Ishikawa (cell line): ENCODE measurements around the gene MYO5C.
A peak's percentile ranks its signal among the peaks of the same experiment; 100 is the strongest.

Experiments
- CREB1 ChIP-seq: IDR thresholded peaks from 2 replicates; pipeline ENCODE4 v1.6.1; 2012; ENCODE audit warnings: low read depth
- EP300 ChIP-seq: IDR thresholded peaks from 2 replicates; pipeline ENCODE4 v1.6.1; 2012; ENCODE audit warnings: borderline replicate concordance
- NFIC ChIP-seq: IDR thresholded peaks from 2 replicates; pipeline ENCODE4 v1.6.1; 2012
- TAF1 ChIP-seq: IDR thresholded peaks from 2 replicates; pipeline ENCODE4 v1.6.1; 2012; ENCODE audit warnings: low read depth, mild to moderate bottlenecking
- TEAD4 ChIP-seq: IDR thresholded peaks from 2 replicates; pipeline ENCODE4 v1.6.1; 2012
- YY1 ChIP-seq: IDR thresholded peaks from 2 replicates; pipeline ENCODE4 v1.6.1; 2012; ENCODE audit warnings: low read depth
- TF ChIP-seq, protein P1 (sequence below): IDR thresholded peaks from 2 replicates; pipeline ENCODE4 v1.6.1; 2012; ENCODE audit warnings: low read depth, mild to moderate bottlenecking

DNA sequence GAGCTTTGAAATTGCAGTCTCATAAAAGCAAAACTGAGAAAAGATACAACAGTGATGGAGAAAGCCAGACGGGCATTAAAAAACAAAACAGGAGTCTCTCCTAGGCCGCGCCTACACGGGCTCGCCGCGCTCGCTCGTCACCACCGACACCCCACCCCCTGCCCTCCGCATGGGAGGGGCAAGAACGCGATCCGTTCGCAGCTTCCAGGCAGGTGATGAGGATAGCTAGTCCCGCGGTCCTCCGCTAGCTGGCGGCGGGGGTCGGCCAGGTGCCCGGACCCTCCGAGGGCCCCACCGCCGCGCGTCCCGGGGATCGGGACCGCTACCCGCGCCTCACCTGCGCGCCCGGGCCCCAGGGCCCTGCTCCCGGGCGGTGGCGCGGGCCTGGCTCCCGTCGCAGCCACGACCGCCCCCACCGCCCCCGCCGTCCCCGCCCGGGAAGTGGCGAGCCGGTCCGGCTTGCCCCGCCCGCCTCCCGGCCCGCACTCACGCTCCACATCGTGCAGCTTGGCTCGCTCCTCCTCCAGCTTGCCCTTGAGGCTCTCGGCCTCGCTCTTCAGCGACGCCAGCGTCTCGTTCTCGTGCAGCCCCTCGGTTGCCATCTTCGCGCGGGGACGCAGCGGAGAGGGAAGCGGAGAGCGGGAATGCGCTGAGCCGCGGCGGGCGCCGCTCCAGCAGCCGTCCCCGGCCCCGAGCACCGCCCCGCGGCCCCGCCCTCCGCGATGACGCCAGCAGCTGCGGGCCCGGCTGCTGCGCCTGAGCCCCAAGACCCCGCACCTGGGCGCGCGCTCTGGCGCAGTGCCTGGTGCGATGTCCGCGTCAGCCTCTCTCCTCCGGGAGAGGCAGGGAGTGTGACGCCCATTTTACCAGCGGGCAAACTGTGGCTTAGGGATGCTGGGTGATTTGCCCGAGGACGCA lies 116.1 kb downstream of the MYO5C start:
- peak; percentile 17; the same call in 1 of the 2 replicates for TF ChIP-seq NFIC
- no peak for TF ChIP-seq EP300
- TF ChIP-seq YY1: peak; percentile 52; the same call in 1 of the 2 replicates
- 0 out of 2 replicates have a peak, but pooled peaks have one; percentile 9 for TF ChIP-seq TEAD4
- TF ChIP-seq CREB1: no peak
- peak; percentile 57; the same call in 1 of the 2 replicates for TF ChIP-seq TAF1
- TF ChIP-seq, protein P1, sequence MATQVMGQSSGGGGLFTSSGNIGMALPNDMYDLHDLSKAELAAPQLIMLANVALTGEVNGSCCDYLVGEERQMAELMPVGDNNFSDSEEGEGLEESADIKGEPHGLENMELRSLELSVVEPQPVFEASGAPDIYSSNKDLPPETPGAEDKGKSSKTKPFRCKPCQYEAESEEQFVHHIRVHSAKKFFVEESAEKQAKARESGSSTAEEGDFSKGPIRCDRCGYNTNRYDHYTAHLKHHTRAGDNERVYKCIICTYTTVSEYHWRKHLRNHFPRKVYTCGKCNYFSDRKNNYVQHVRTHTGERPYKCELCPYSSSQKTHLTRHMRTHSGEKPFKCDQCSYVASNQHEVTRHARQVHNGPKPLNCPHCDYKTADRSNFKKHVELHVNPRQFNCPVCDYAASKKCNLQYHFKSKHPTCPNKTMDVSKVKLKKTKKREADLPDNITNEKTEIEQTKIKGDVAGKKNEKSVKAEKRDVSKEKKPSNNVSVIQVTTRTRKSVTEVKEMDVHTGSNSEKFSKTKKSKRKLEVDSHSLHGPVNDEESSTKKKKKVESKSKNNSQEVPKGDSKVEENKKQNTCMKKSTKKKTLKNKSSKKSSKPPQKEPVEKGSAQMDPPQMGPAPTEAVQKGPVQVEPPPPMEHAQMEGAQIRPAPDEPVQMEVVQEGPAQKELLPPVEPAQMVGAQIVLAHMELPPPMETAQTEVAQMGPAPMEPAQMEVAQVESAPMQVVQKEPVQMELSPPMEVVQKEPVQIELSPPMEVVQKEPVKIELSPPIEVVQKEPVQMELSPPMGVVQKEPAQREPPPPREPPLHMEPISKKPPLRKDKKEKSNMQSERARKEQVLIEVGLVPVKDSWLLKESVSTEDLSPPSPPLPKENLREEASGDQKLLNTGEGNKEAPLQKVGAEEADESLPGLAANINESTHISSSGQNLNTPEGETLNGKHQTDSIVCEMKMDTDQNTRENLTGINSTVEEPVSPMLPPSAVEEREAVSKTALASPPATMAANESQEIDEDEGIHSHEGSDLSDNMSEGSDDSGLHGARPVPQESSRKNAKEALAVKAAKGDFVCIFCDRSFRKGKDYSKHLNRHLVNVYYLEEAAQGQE: no peak
